Stomach smooth muscle (tissue), 2 donors: ENCODE data around the gene MAB21L3.
"Not testable (repeated sequence)": the region's sequence is repeated elsewhere in the genome, so short reads cannot be mapped to it uniquely, and the experiment has no call there.

Experiments
- H3K27ac ChIP-seq: one replicate; pipeline ENCODE4 v1.7.0; 2013; ENCODE audit warnings: mild to moderate bottlenecking, low read length, inconsistent platforms
- H3K27me3 ChIP-seq, 2 donors: one replicate each; pipeline ENCODE4 v1.7.0; 2013; ENCODE audit warnings: low read length in 2 of 2; ENCODE audit not compliant: insufficient read depth in 2 of 2, control insufficient read depth in 1 of 2
- H3K36me3 ChIP-seq, 2 donors: one replicate each; pipeline ENCODE4 v1.7.0; 2013; ENCODE audit warnings: low read length in 2 of 2; ENCODE audit not compliant: control insufficient read depth in 2 of 2, insufficient read depth in 2 of 2
- H3K4me1 ChIP-seq: one replicate; pipeline ENCODE4 v1.7.0; 2013; ENCODE audit warnings: low read length; ENCODE audit not compliant: control insufficient read depth, insufficient read depth
- H3K4me3 ChIP-seq, 2 donors: one replicate each; pipeline ENCODE4 v1.7.0; 2013; ENCODE audit warnings: low read length in 2 of 2
- H3K9ac ChIP-seq, 2 donors: one replicate each; pipeline ENCODE4 v1.7.0; 2013; ENCODE audit warnings: low read length in 2 of 2, mild to moderate bottlenecking in 1 of 2
- H3K9me3 ChIP-seq, 2 donors: one replicate each; pipeline ENCODE4 v1.7.0; 2013; ENCODE audit warnings: low read length in 2 of 2; ENCODE audit not compliant: control insufficient read depth in 2 of 2
- donor health status: healthy.
- donor health status: Pancreatic carcinoma.

The MAB21L3 gene

DNA sequence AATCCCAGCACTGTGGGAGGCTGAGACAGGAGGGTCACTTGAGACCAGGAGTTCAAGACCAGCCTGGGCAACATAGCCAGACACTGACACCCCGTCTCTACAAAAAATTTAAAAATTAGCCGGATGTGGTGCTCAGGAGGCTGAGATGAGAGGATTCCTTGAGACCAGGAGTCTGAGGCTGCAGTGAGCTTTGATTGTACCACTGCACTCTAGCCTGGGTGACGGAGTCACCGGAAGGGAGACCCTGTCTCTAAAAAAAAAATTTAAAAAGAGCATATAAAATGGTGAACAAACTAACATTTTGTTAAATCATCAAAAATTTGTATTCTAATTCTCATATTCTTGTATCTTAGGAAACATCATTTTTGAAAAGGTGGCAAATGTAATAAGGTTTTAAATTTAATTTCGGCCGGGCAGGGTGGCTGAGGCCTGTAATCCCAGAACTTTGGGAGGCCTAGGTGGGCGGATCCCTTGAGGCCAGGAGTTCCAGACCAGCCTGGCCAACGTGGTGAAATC, 27.1 kb downstream of the MAB21L3 start:
- H3K4me3 ChIP-seq = no peak overlapping the region
- H3K4me1 ChIP-seq = no peaks in the 10 kb centered on the region
- no peak overlapping the region for H3K9ac ChIP-seq
- H3K27ac ChIP-seq = no peak overlapping the region
- peaks cover 0 to 4% of the 10 kb centered on the region in 2 donors for H3K27me3 ChIP-seq
- H3K36me3 ChIP-seq = no peaks in the 10 kb centered on the region
- H3K9me3 ChIP-seq = no peaks in the 10 kb centered on the region

DNA sequence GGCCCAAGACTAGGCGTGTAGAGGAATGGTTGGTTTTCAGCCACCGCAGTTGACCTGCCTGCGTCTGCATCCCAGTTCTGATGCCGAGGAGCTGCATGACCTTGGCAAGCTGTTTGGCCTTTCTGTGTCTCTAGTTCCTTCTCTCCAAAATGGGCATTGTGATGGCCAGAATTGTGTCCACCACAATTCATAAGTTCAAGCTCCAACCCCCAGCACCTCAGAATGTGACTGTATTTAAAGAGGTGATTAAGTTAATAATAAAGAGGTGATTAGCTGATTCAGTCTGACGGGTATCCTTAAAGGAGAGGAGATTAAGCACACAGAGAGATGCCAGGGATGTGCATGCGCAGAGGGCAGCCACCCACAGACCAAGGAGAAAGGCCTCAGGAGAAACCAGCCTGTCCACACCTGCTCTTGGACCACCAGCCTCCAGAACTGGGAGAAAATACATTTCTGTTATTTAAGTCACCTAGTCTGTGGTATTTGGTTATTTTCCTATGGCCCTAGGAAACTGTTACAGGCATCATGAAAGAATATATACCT, 28.5 kb downstream of the MAB21L3 start:
- Histone ChIP-seq H3K4me1 (no peaks in the 10 kb centered on the region), H3K9me3 (no peaks in the 10 kb centered on the region), H3K36me3 (no peaks in the 10 kb centered on the region), H3K27ac (no peak overlapping the region), H3K9ac (no peak overlapping the region), H3K4me3 (no peak overlapping the region), H3K27me3 (no peaks in the 10 kb centered on the region)

DNA sequence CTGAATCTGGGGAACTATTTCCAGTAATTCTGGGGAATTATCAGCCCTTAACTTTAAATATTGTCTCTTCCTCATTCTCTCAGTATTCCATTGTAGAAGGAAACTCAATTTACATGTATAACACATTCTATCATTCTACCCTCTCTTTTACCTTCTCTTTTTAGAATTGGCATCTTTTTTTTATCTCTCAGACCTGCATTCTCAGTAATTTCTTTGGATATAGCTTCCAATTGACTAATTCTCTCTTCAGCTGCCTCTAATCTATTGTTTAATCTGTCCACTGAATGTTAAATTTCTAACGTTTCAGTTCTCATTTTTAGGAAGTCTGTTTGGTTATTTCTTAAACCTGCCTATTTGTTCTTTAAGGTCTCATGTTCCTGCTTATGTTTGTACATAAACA, 33.0 kb downstream of the MAB21L3 start:
- Histone ChIP-seq H3K9ac (no peak overlapping the region), H3K9me3 (no peaks in the 10 kb centered on the region), H3K27me3 (no peaks in the 10 kb centered on the region), H3K4me3 (no peak overlapping the region), H3K27ac (no peak overlapping the region), H3K4me1 (no peaks in the 10 kb centered on the region), H3K36me3 (no peaks in the 10 kb centered on the region)

GRCh38 chr1:116146447-116147113, 35.4 kb downstream of the MAB21L3 start:
- H3K27me3 ChIP-seq, H3K4me3 ChIP-seq, H3K4me1 ChIP-seq, H3K9ac ChIP-seq, H3K27ac ChIP-seq, H3K9me3 ChIP-seq, H3K36me3 ChIP-seq: not testable (repeated sequence)

DNA sequence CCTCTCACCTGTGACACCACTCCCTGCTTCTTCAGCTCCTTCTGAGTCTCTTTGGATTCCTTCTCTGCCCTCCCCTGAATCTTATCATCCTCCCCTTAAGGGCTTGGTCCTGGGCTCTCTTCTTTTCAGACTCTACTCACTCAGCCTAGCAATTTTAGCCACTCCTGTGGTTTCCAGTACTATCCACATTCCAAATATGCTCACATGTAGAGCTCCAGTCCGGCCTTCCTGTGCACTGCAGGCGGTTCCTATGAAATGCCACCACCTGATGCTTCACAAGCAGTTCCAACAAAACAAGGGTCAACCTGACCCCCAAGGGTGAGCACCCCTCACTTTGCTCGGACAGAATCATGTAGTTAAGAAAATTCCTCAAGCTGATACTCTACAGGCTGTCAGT, 35.9 kb downstream of the MAB21L3 start:
- no peak overlapping the region for H3K4me3 ChIP-seq
- no peaks in the 10 kb centered on the region for H3K9me3 ChIP-seq
- H3K4me1 ChIP-seq = peaks cover 10% of the 10 kb centered on the region
- H3K36me3 ChIP-seq = no peaks in the 10 kb centered on the region
- no peaks in the 10 kb centered on the region for H3K27me3 ChIP-seq
- H3K27ac ChIP-seq = no peak overlapping the region
- H3K9ac ChIP-seq = no peak overlapping the region

GRCh38 chr1:116147972-116148371, 36.8 kb downstream of the MAB21L3 start:
- H3K27me3 ChIP-seq = no peaks in the 10 kb centered on the region
- H3K27ac ChIP-seq = no peak overlapping the region

GRCh38 chr1:116148967-116149366, 37.8 kb downstream of the MAB21L3 start:
- H3K27me3 ChIP-seq = no peaks in the 10 kb centered on the region
- peaks cover 13% of the 10 kb centered on the region for H3K4me1 ChIP-seq
- no peak overlapping the region for H3K27ac ChIP-seq
- no peak overlapping the region for H3K9ac ChIP-seq
- no peaks in the 10 kb centered on the region for H3K36me3 ChIP-seq
- H3K4me3 ChIP-seq = no peak overlapping the region
- no peaks in the 10 kb centered on the region for H3K9me3 ChIP-seq

More at GRCh38 chr1:116147972-116148371, 36.8 kb downstream of the MAB21L3 start:
- peaks cover 13% of the 10 kb centered on the region for H3K4me1 ChIP-seq
- no peaks in the 10 kb centered on the region for H3K36me3 ChIP-seq
- H3K4me3 ChIP-seq = no peak overlapping the region
- H3K9me3 ChIP-seq = no peaks in the 10 kb centered on the region
- H3K9ac ChIP-seq = no peak overlapping the region

- H3K27me3 ChIP-seq = no peaks in the 10 kb centered on the region
Measured at GRCh38 chr1:116150368-116150767, 39.2 kb downstream of the MAB21L3 start.

GRCh38 chr1:116151739-116152576, 40.8 kb downstream of the MAB21L3 start:
- H3K27me3 ChIP-seq = no peaks in the 10 kb centered on the region
- H3K9me3 ChIP-seq = no peaks in the 10 kb centered on the region
- peaks cover 13% of the 10 kb centered on the region for H3K4me1 ChIP-seq
- peak overlapping the region; percentile 43 to 55 for H3K9ac ChIP-seq
- peak overlapping the region; percentile 56 to 75 for H3K4me3 ChIP-seq
- H3K27ac ChIP-seq = peak overlapping the region; percentile 11
- H3K36me3 ChIP-seq = no peaks in the 10 kb centered on the region

More at GRCh38 chr1:116150368-116150767, 39.2 kb downstream of the MAB21L3 start:
- peaks cover 13% of the 10 kb centered on the region for H3K4me1 ChIP-seq
- no peaks in the 10 kb centered on the region for H3K36me3 ChIP-seq
- H3K27ac ChIP-seq = no peak overlapping the region
- H3K9me3 ChIP-seq = no peaks in the 10 kb centered on the region
- H3K4me3 ChIP-seq = no peak overlapping the region
- no peak overlapping the region for H3K9ac ChIP-seq

DNA sequence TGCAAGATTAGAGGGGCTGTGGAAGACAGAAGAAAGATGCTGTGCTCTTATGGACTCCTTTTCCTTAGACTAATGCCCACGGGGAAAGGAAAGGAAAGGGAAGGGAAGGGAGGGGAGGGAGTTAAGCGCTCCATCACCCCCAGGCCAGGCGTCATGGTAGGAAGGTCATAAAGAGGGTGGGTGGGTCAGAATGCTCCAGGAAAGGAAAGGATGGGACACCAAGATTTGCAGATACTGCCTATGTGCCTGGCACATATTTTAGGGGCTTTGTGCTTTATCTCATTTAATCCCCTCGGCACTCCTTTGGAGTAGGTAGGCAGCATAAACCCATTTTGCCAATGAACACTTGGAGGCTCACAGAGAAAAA, 41.4 kb downstream of the MAB21L3 start:
- peak overlapping the region; percentile 56 to 75 for H3K4me3 ChIP-seq
- H3K36me3 ChIP-seq = no peaks in the 10 kb centered on the region
- peaks cover 13% of the 10 kb centered on the region for H3K4me1 ChIP-seq
- no peak overlapping the region for H3K27ac ChIP-seq
- peak overlapping the region; percentile 43 to 55 for H3K9ac ChIP-seq
- peaks cover 0 to 4% of the 10 kb centered on the region in 2 donors for H3K9me3 ChIP-seq
- no peaks in the 10 kb centered on the region for H3K27me3 ChIP-seq
